Fibroblast of peridontal ligament (primary cell): ENCODE measurements around the gene SLPI.

ENCODE experiments used
- DNase-seq: peaks from one replicate; pipeline ENCODE4 v3.0.0-alpha.2; 2010; ENCODE audit errors: extremely low read depth

Gene SLPI

DNA sequence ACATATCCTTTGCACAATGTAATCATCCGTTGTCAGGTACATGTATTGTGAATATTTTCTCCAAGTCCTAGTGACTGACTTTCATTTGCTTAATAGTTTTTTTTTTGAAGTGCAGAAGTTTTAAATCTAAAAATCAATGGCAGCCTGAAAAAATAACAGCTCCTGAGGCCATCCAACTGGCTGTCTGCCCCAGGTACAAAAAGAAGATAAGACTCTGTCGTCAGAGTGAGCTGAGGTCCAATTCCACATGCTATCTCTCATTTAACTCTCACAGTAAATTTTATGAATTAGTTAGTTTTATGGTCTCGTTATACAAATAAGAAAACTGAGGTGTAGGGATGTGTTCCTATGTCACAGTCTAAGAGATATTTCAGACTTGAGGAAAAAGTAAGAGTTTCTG, 21.0 kb upstream of the SLPI start:
- no peak for DNase-seq

DNA sequence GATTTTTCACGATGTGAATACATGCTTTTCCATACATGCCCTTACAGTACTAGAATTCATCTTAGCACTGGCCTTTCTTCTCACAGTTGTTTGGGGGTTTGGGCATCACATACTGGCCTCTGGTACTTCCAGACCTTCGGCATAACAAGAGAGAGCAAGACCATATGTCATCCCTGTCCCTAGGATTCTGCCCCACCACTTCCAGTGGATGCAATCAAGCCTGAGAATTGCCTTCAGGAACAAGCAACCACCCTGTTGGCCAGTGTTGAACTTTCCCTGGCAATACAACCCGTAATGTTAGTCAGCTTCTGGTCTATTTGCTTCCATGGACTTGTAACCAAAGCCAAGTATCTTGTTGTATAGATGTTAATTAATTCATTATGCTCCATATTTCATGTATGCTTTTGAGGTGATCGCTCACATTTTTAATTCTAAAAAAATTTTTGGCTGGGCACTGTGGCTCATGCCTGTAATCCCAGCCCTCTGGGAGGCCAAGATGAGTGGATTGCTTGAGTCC, 15.4 kb upstream of the SLPI start:
- no peak for DNase-seq

- no peak for DNase-seq
Observed at GRCh38 chr20:45269056-45269455, 14.7 kb upstream of the SLPI start.

GRCh38 chr20:45268531-45268930, 14.2 kb upstream of the SLPI start:
- DNase-seq = no peak

- no peak for DNase-seq
Observed at GRCh38 chr20:45266977-45267376, 12.6 kb upstream of the SLPI start.

GRCh38 chr20:45263556-45264266, 9.3 kb upstream of the SLPI start:
- no peak for DNase-seq

DNA sequence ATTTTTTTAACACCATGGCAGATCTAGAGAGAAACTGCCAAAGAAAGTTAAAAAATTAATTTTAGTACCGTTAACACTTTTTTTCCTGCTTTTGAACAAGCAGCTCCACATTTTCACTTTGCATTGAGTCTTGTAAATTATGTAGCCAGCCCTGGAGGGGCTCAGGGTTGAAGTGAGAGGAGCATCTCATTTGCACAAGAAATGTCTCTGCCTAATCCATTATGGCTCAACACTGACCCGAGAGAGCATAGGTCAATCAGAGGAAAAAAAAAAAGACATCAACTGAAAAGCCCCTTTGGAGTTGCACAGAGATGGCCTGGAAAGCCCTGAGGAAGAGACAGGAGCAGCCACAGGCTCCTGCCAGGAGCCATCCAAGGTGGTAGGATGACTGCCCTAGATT, 4.3 kb upstream of the SLPI start:
- no peak for DNase-seq

DNA sequence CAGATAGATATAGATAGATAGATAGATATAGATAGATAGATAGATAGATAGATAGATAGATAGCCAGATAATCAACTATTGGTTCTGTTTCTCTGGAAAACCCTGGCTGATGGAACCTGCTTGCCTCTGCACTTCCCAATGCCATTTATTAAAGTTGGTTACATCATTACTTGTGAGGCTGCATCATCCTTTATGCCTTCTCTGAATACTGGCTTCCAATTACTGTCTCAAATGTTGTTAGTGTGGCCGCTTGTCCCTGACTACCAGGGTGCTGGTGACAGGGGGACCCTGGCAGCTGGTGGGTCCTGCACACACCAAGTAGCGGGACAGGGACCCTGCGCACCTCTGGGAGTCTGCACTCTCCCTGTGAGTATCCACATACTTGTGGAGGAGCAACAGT, 3.9 kb upstream of the SLPI start:
- DNase-seq = no peak

DNA sequence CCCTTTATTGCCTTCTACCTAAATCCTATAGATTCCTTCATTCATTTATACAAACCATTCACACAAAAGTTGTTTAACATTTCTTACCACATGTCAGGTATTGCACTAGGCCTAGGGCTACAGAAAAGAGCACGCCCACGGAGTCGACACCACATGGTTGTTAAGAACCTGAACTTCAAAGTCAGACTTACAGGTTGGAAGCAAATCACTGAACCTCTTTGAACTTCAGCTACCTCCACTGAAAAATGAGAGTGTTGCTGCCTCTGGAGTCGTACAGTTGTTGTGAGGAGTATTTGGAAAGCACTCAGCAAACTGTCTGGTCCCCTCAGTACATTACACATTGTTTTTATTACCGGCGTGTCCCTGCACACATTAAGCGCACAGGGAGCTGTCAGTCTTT, 3.3 kb upstream of the SLPI start:
- DNase-seq = no peak

DNA sequence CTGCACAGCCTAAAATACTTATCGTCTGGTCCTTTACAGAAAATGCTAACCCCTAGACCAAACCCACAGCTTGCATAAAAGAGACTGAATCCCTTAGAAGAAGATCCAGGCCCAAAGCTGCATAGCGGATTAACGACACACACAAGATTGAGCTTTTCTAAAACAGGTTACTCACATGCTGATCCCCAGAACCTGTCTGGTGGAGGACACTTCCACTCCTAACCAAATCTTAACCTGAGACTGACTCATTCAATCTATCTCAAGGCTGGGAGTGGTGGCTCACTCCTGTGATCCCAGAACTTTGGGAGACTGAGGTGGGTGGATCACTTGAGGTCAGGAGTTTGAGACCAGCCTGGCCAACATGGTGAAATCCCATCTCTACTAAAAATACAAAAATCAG, 2.8 kb upstream of the SLPI start:
- no peak for DNase-seq

- DNase-seq = no peak
Observed at GRCh38 chr20:45253261-45253660, 1.1 kb downstream of the SLPI start.

GRCh38 chr20:45251884-45252560, 2.3 kb downstream of the SLPI start:
- no peak for DNase-seq

GRCh38 chr20:45248609-45249008, 5.8 kb downstream of the SLPI start:
- no peak for DNase-seq

DNA sequence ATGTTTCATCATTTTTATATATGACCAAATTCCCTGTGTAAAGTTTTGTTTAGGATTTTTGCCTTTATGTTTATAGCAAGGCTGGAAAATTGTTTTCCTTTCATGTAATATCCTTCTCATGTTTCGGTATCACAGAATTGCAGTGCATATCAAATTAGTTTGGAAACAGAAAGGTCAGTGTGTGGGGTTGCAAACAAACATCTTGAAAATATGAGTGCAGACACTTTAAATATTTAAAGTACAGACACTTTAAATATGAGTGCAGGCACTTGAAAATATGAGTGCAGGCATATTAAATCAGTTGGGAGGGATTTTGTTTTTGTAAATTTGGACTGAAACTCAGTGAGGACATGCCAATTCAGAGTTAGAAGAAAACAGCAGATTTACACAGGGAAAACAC, 6.5 kb downstream of the SLPI start:
- DNase-seq = no peak

DNA sequence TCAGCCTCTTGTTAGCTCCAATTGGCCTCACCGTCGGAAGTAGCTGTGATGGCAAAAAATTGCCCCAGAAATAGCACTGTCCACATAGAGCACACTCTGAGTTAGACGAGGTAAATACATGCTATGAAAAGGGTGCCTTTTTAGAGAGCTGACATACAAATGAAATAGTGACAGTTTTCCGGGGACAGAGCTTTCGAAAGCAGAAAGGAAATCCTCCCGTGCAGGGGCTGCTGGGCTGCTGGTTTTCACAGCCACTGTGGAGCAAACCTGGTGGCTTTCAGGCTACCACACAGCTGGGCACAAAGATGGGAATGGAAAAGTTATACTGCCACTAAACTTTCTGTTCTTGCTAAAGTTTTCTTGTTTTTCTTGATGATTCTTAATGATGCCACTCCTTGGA, 8.3 kb downstream of the SLPI start:
- DNase-seq = no peak

GRCh38 chr20:45238139-45238538, 16.2 kb downstream of the SLPI start:
- no peak for DNase-seq

DNA sequence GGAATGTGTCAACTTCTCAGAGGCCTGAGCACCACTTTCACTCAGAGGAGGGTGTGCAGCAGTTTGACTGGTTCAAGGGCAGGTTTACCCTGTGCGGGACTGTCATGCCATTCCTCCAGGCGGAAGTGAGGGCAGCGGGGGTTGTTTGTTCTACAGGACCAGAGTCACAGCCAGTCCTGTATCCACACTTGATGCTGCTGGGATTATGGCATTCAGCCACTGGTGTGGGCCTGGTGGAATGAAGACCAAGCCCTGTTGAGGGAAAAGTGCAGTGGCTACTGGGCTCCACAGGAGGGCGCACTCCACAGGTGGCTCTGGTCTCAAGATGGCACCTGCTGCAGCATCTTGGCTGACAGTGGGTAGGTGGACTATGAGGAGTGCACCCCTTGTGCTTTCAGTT, 18.4 kb downstream of the SLPI start:
- DNase-seq = no peak

GRCh38 chr20:45230631-45231030, 23.7 kb downstream of the SLPI start:
- no peak for DNase-seq

DNA sequence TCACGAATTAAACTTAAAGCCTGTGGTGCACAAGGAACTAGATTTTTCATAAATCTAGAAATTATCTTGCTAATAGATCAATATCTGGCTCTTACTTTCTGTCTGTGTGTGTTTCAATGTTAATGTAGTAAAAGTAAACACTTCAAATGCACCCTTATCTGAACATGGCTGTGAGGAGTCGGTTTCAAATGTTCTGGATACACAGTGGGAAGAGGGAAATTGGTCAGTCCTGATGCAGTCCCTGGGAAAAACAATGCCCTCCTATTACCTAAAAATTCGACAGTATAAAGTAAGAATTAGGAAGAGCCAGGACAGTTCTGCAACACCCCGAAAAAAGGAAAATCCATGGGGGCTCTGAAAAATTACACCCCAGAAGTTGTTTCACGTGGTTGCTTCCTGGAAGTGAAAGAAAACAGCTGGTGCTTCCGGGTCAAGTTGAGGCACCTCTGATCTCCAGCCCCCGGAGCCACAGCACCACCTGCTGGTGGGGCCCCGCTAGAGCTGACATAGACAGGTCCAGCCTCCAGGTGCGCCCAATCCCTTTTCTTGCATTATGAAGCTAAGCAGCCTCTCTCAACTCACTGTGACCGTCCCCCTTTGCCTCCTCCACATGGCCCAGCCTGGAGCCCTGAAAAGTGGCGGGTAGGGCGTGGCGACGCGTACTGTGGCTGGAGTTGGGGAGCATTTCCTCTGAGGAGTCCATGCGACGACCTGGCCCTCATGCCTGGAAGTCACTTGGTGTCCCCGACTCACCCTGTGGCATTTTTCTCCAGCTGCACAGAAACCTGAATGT, 24.9 kb downstream of the SLPI start:
- DNase-seq = no peak

- no peak for DNase-seq
Observed at GRCh38 chr20:45226287-45226686, 28.1 kb downstream of the SLPI start.

DNA sequence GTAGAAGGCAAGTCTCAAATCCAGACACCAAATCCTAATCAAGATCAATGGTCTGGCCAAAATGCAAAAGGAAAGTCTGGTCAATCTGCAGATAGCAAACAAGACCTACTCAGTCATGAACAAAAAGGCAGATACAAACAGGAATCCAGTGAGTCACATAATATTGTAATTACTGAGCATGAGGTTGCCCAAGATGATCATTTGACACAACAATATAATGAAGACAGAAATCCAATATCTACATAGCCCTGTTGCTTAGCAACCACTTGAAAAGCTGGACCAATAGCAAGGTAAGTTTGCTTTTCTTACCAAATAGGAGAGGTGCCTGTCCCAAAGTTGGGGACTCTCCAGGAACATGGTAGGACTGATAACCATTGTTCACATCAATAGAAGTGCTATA, 31.2 kb downstream of the SLPI start:
- no peak for DNase-seq

GRCh38 chr20:45221076-45221475, 33.3 kb downstream of the SLPI start, which contains the start of gene SEMG2:
Gene SEMG2, plus strand, starts transcription at chr20:45221373. Its CDS starts 17 bp downstream, at chr20:45221390.
- DNase-seq = no peak

DNA sequence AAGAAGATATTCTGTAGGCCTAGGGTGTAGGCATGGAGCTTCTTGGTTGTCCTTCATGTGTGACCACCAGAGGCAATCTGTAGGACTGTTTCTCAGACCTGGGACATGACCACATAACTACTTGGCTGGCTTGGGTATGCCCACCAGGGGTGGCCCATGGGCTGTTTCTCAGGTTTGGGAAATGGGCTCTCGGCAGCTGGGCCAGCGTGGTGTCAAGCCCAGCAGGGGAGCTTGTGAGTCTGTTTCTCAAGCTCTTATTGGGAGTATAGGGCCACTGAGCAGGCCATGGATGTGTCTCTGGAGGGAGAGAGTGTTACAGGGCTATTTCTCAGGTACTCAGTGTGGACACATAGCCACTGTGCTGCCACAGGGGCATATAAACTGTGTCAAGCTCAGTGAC, 35.7 kb downstream of the SLPI start:
- DNase-seq = no peak
